ENCODE measurements around the gene DPEP1.
A peak's percentile ranks its signal among the peaks of the same experiment; 100 is the strongest.

DPEP1 gene

GRCh38 chr16:89599451-89599858, 14.0 kb upstream of the DPEP1 start:
- DNase-seq (ENCODE audit: low read depth) = no peak

- no peak for DNase-seq (ENCODE audit: low read depth)
These were observed 13.5 kb upstream of the DPEP1 start for GRCh38 chr16:89599902-89600301.

DNA sequence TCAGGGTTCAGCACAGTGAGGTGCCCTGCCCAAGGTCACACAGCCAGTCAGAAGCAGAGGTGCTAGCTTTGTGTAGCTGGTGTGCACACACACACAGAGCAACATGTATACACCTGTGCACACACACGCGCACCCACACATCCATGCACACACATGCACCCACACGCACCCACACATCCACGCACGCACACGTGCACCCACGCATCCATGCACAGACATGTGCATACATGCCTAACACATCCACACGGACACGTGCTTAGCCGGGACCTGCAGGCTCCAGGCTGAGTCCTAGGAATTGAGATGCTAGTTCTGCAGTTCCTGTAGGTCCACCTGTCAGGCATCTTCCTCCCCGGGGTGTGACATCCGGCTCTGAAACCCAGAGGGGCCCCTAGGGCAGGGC, 13.0 kb upstream of the DPEP1 start:
- no peak for DNase-seq (ENCODE audit: low read depth)

GRCh38 chr16:89600956-89601355, 12.5 kb upstream of the DPEP1 start:
- no peak for DNase-seq (ENCODE audit: low read depth)

DNA sequence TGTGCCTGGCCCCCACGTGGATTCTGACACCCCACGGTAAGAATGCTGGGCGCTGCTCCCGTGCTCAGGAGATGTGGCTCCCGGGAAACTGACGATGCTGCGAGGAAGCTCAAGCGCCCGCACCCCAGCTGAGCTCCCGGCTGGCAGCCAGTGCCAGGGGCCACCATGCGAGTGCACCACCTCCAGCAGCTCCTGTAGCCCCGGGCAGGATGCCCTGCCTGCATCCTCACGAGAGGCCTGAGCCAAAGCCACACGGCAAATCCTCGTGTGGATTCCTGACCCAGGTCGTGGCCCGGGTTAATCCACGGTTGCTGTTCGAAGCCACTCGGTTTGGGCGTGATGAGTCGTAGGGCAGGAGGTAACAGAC, 11.6 kb upstream of the DPEP1 start:
- DNase-seq (ENCODE audit: low read depth) = no peak

- DNase-seq (ENCODE audit: low read depth) = peak; percentile 14
These were observed 11.0 kb upstream of the DPEP1 start for GRCh38 chr16:89602273-89602951.

DNA sequence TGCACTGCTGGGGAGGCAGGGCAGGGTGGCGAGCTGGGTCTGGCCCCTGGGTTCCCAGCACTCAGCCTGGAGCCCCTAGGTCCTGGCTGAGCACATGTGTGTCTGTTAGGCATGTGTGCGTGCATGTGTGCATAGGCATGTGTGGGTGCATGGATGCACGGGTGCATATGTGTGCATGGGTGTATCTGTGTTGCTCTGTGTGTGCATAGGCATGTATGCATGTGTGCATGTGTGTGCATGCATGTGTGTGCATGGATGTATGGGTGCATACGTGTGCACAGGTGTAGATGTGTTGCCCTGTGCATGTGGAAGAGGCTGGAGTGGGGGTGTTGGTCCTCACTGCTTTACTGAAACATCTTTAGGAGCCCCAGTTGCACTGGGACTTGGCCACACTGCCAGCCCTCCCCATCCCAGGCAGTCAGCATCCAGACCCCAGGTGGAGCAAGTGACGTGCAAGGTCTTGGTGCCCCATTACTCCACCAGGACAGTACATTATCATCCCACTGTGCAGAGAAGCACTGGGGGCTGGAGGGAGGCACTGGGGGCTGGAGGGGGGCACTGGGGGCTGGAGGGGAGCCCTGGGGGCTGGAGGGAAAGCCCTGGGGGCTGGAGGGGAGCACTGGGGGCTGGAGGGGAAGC, 10.4 kb upstream of the DPEP1 start:
- DNase-seq (ENCODE audit: low read depth) = no peak

DNA sequence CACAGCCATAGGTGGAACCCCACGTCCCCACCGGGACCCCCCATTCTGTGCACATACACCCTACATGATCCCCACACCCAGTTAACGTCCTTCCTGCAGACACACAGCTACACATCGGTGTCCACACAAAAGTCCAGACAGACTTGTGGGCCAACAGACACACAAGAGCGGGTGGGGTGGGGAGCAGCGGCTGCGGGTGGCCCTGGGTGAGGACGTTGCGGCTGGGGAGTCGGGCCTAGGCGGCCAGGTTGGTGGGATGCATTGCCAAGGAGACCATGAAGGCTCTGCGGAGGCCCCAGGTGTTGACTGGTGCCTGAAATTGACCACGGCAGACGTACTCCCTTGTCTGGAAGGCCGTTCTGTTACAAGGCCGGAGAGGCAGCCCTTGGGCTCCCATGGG, 8.7 kb upstream of the DPEP1 start:
- no peak for DNase-seq (ENCODE audit: low read depth)

DNA sequence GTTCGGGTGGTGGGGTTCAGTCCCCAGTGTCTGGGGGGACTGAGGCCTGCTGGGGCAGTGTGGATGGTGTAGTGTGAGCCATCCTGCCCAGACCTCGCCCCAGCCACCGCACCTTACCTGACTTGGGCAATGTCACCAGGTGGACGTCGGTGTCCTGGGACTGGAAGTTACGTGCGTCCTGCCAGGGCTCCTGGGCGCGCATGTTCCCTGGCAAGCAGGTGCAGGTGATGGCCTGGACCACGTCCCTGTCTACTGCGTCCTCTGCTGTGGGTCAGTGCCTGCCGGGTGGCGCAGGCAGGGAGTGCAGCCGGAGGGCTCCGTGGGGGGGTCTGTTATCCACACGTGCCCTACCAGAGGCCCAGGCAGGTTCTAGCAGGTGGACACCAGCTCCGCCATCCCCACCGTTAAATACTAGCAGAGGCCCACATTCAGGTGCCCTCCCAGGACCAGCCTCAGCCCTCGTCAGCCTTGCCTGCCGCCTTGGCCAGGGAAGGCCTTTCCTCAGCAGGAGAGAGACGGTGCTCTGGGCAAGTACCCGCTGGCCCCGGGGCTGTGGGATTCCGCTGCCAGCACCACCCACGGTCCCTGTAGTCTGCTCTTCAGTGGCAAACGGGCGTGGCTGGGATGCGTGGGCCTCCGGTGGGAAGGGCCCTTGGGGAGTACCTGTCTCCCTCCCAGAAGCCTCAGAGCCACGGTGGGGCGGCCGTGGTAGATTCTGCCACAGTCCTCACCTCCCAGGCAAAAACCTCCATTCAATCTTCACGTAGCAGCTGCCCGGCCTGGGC, 8.1 kb upstream of the DPEP1 start:
- DNase-seq (ENCODE audit: low read depth) = no peak

GRCh38 chr16:89606006-89606405, 7.4 kb upstream of the DPEP1 start:
- DNase-seq (ENCODE audit: low read depth) = no peak

DNA sequence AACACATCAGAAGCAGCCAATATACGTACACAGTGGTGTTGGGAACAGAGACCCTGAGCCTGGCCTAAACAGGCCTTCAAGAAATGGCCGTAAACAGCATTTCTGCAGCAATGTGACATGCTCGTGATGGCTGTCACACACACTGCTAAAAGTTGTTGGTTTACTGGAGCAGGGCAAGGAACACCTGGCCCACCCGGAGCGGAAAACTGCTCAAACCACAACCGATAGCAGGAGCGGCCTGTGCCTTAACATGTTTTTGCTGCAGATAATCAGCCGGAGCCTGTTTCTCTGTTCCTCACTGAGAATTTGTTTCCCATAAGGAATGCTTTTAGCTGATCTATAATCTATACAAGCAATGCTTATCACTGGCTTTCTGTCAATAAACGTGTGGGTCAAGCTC, 6.0 kb upstream of the DPEP1 start:
- no peak for DNase-seq (ENCODE audit: low read depth)

- DNase-seq (ENCODE audit: low read depth) = no peak
These were observed 5.3 kb upstream of the DPEP1 start for GRCh38 chr16:89607937-89608740.

DNA sequence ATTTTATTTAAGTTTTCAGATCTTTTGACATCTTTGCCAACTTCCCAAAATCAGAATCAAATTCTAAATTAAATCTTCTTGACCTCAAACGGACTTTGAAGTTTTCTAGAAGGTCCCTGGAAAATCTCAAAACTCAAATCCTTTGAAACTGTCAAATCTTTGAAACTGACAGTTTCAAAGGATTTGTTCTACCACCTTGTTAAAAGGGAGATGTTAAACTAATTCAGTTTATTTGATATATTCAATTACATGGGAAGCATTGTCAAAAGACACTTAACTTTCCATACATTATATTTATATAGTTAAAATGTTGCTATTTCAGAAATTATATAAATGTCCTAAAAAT, 3.4 kb upstream of the DPEP1 start:
- no peak for DNase-seq (ENCODE audit: low read depth)

DNA sequence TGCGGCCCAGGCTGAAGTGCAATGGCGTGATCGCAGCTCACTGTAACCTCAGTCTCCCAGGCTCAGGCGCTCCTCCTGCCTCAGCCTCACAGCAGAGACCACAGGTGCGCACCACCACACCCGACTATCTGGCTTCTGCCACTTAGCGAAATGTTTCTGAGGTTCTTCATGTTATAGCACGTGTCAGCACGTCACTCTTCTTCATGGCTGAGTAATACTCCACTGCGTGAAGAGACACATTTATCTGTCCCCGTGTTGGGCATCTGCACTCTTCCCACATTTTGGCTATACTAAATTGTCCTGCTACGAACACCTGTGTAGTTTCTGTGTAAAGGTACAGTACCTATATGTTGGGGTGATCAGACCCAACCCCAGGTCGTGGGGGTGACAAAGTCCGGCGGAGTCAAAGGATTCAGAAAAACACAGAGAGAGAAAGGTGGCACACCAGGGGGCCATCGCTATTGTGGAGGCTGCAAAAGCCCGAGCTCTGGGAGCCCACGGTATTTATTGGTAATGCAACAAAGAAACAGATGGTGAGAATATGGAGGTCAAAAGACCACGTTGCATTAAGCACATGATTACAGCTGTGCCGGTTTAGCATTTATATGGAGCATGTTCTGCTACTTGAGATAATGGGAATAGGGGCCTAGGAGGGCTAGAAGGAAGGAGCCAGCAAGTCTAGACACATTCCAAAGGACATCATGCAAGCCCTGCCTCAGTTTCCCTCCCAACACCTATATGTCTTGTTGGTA, 851 bp upstream of the DPEP1 start:
- DNase-seq (ENCODE audit: low read depth) = no peak

GRCh38 chr16:89613954-89614459, 565 bp downstream of the DPEP1 start:
- no peak for DNase-seq (ENCODE audit: low read depth)

DNA sequence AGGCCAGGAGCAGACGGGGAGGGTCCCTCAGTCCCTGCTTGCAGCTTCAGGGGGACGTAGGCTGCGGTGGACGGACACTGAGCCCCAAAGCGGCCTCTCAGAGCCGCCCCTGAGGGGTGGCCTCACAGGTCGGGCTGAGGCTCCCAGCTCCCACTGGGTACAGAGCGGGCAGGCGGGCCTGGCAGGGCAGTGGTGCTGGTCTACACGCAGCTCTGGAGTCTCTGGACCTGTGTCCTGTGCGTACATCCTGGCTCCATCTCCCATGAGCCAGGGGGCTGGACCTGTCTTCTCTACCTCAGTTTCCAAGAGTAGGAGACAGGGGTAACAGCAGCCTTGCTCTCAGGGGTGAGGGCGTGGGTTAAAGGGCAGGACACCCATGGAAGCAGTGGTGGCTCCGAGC, 1.7 kb downstream of the DPEP1 start:
- DNase-seq (ENCODE audit: low read depth) = no peak

GRCh38 chr16:89615596-89616090, 2.2 kb downstream of the DPEP1 start:
- no peak for DNase-seq (ENCODE audit: low read depth)

DNA sequence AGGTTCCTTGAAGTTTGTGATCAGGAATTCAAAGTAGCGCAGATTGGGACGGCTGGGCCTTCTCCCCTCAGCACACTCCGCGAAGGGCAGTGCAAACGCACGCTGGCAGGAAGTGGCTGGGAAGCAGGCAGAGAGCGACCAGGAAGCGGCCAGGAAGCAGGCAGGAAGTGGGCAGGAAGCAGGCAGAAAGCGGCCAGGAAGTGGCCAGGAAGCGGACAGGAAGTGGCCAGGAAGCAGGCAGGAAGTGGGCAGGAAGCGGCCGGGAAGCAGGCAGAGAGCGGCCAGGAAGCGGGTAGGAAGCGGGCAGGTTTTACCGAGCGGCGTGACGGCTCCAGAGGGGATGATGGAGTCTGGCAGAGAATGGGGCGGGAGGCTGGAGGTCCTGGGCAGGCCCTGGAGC, 3.2 kb downstream of the DPEP1 start:
- DNase-seq (ENCODE audit: low read depth) = no peak

DNA sequence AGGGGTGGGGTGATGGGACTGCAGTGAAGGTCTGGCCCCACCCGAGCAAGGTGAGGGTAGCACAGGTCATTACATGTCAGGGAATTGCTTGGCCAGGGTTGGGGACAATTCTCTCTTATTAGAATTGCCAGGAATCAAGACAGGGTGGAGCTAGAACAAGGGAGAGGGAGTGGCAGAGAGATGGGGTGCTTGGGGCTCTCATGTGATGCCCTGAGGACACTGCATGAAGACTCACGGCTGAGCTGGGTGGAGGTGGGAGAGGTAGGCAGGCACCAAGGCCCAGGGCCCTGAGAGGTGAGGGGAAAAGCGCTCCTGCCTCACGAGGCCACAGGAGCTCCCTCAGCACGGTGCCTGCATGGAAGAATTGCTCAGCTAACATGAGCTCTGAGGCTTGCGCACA, 3.6 kb downstream of the DPEP1 start:
- no peak for DNase-seq (ENCODE audit: low read depth)

DNA sequence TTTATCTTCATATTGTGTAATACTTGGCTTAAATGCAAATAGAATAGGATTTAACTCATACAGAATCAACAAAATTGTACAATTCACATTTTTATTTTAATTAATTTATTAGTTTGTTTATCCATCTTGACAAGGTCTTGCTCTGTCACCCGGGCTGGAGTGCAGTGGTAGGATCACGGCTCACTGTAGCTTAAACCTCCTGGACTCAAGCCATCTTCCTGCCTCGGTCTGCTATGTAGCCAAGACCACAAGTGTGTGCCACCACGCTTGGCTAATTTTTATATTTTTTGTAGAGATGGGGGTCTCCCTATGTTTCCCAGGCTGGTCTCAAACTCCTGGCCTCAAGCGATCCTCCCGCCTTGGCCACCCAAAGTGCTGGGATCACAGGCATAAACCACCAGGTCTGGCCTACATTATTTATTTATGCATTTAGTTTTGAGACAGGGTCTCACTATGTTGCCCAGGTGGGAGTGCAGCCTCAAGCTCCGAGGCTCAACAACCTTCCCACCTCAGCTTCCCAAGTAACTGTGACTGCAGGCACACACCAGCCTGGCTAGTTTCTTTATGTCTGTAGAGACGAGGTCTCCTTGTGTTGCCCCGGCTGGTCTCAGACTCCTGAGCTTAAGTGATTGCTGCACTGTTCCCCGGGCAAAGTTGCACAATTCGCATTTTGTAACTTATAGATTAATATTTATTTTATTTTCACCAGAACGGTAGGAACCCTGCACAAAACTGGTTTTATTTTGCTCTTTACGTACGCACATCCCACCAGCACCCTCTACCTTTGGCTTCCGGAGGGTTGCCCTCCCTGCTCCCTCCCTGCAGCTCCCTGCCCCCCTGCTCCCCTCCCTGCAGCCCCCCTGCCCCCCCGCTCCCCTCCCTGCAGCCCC, 4.9 kb downstream of the DPEP1 start:
- no peak for DNase-seq (ENCODE audit: low read depth)

GRCh38 chr16:89619840-89620239, 6.4 kb downstream of the DPEP1 start:
- no peak for DNase-seq (ENCODE audit: low read depth)

Measured in stimulated activated CD8-positive, alpha-beta memory T cell treated with anti-CD3 and anti-CD28 coated beads, Interleukin-15, amount 100 ng/mL, for 1 hour (primary cell).